GM10847 (cell line): Measurements from ENCODE around the gene AGBL3.

Source experiments
- POLR2A ChIP-seq: IDR thresholded peaks from 2 replicates; pipeline ENCODE4 v1.6.1; 2011; ENCODE audit not compliant: insufficient read length; ENCODE audit errors: extremely low read depth

Gene AGBL3

DNA sequence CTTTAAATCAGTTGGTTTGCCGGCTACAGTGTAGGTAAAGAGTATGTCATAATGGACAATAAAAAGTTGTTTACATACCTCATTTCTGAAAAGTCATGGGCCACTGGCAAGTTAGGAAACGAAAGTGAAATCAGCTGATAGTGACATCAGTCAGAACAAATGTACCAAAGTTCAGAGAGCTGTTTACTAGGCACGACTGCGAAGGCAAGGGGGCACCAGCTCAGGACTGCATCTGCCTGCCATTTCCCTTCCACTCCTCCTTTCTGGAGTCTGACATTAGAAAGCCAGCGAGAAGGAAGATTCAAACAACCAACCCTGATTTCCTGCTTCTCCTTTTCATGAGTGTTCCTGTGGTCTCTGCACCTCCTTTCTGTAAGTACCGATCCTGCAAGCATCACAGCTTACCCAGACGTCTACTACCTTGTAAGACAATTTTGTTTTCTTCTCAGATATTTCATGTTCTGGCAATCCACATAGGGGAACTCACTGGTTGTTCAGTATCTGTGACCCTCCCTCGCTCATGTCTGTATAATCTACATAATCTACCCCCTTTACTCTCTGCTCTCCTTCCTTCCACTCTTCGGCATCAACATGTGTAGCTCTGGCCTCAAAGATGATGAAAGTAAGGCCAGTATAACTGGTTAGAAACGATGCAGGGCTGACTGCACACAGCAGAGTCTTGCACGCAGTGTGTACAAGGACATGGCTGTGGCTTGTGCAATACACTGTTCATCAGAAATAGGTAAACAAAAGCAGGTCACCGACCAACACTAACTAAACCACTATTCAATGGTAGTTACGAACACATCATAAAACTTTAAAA, 161.8 kb downstream of the AGBL3 start, which contains the start of gene TMEM140:
TSS of gene TMEM140 (plus strand) at position 174 of the 823 bp plus-strand sequence. CDS start 16,370 bp downstream, outside the sequence.
- peak; percentile 19 for TF ChIP-seq POLR2A

GRCh38 chr7:135150072-135150782, 163.9 kb downstream of the AGBL3 start:
- no peak for TF ChIP-seq POLR2A

DNA sequence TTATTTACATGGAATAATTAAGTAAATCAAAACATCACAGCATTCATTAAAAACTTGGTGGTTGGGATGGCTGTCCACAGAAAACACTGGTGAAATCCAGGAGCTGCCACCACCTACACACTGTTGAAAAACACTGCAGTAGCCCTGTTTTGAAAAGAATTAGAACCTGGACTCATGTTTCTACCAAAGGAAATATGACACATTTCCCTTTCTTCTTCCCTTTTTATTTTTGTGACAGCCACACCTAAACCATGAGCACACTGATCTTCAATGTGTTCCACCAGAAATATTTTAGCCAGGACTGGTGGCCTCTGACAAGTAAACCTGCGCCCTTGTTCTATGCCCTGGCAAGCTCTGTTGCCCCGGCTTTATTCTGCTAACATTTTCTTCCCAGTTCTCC, 164.8 kb downstream of the AGBL3 start:
- TF ChIP-seq POLR2A, result no peak

GRCh38 chr7:135151533-135151932, 165.2 kb downstream of the AGBL3 start:
- TF ChIP-seq POLR2A, result no peak

DNA sequence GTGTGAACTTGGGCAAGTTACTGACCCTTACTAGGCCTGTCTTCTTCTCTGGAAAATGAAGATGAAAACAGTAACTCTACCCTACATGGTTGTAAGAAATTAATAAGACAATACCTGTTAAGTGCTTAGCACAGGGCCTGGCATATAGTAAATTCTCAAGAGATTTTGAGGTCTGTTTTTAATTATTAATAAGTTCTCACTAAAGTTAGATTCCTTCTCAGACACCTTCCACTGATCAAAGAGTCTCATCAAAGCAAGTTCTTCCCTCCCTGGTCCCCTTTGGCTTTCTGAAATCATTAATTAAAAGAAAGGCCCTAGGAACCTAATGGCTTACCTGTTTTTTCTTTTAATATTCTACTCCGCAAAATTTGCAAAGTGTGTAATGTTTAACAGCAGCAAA, 166.1 kb downstream of the AGBL3 start:
- no peak for TF ChIP-seq POLR2A

DNA sequence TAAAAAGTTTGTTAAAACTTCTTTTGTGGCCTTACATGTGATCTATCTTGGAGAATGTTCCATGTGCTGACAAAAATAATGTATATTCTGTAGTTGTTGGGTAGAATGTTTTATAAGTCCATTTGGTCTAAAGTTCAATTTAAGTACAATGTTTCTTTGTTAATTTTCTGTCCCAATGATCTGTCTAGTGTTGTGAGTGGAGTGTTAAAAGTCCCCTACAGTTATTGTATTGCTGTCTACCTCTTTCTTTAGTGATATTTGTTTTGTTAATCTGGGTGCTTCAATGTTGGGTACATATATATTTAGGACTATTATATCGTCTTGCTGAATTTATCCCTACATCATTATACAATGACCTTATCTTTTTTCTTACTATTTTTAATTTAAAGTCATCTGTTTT, 168.4 kb downstream of the AGBL3 start:
- TF ChIP-seq POLR2A, result no peak

DNA sequence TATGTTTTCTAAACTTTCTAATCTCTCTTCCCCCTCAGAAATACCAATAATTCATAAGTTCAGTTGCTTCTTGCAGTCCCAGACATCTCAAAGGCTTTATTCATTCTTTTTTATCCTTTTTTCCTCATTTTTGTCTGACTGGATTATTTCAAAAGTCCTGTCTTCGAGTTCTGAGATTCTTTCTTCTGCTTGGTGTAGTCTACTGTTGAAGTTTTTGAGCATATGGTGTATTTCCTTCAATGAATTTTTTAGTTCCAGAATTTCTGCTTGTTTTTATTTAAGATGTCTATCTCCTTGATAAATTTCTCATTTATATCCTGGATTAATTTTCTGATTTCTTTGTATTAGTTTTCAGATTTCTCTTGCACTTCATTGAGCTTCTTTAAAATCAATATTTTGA, 170.0 kb downstream of the AGBL3 start:
- TF ChIP-seq POLR2A, result no peak

DNA sequence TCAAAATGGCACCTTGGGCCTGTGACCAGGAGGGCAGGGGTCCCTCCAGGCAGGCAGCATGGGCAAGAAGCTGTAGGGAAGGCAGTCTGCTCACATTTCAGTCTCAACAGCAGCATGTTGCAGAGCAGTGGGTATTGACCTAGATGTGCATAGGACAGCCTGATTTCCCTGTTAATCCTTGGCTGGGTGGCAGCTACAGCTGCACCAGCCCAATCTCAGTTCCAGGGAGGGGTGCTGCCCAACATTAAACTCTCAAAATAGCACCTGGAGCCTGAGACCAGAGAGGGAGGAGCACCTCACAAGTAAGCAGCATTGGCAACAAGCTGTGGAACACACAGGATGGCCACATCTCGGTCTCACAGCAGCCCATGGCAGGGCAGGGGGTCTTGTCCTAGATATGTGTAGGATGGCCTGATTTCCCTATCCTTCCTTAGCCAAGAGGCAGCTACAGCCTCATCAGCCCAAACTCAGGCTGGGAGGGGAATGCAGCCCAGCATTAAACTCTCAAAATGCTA, 171.9 kb downstream of the AGBL3 start:
- no peak for TF ChIP-seq POLR2A

GRCh38 chr7:135158874-135159273, 172.6 kb downstream of the AGBL3 start:
- no peak for TF ChIP-seq POLR2A

DNA sequence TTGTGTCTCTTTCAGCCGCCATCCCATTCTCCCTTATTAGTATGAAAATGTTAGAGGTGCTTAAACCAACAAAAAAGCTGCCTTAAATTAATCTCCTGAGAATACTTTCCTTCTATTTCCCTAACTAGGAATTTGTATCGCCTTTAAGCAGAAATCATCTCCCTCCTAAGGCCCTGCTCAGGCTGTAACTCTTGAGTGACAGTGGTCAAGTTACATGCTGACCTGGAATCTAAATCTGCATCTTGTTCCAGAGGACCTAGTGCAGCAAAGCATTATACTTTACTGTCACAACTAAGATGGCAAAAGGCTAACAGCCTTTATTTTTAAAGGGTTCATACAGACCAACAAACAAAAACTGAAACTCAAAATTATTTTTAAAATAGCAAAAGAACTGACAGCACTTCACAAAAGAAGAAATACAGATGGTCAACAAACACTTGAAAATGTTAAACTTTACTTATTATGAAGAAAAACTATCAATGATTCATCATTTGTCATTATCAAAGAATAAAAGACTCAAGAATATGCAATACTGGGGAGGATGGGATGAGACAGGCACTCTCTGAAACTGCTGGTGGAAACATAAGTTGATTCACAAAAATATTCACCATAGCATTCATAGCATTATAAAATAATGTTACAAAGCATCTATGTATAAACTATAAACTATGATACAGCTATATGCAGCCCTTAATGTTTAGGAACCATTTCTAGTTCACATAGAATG, 173.2 kb downstream of the AGBL3 start:
- no peak for TF ChIP-seq POLR2A

DNA sequence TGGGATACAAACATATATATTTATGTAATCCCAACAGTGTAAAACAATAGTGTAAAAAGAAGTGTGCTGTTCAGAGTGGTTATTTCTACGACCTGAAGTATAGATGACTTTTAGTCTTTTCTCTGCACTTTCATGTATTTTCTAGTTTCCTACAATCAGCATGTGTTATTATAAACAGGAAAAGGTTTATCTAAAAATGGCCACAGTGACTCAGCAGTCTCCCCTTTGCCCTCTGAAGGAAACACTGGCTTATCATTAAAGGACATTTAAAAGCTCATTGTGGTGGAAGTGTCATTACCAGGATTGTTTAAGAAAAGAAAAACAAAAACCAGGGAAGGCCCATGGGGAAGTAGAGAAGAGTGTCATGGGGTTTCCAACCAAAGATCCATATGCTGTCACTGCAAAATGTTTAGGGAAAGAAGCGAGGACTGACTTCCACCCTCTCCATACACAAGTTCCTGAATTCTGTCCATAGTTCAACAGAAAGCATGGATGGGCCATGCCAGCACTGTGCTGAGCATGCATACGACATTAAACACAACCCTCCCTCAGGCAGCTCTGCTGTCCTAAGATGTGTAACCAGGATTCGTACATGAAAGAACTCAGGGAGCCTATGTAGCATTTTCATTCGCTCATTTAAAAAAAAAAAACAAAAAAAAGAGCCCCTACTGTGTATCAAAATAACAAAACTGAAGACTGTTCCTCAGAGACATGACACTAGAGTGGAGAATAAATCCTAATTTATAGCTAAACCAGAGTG, 174.0 kb downstream of the AGBL3 start:
- no peak for TF ChIP-seq POLR2A

GRCh38 chr7:135160858-135161653, 174.7 kb downstream of the AGBL3 start:
- TF ChIP-seq POLR2A, result no peak

- TF ChIP-seq POLR2A, result no peak
These were observed 175.4 kb downstream of the AGBL3 start for GRCh38 chr7:135161669-135162068.
